MCF 10A (cell line): ENCODE data around the gene MNT. TPM values are rescaled to one million over a fixed set of nuclear protein-coding genes. Genes with fewer than 3 reads are reported as not detected.

ENCODE experiments used
- BruUV-seq: library from RNA; stranded (reverse); fragments of 400-500 nt; replicated peaks from 2 replicates; lab custom pipeline; 2021; lab: Mats Ljungman, UMichigan
- CTCF ChIA-PET: fragments of 300-600 bp; sonication (Branson Sonifier 250); formaldehyde crosslinking; extraction: SDS; loops from one replicate; lab custom pipeline; 2021; ENCODE audit warnings: antibody characterized with exemption, inconsistent platforms; lab: Yijun Ruan, JAX
- POLR2A ChIA-PET: fragments of 300-600, 350-650 bp; sonication (Branson Sonifier 250); formaldehyde crosslinking; extraction: SDS; loops from one replicate; lab custom pipeline; 2020; ENCODE audit warnings: antibody characterized with exemption, inconsistent platforms; lab: Yijun Ruan, JAX
- DNase-seq: peaks from one replicate; pipeline ENCODE4 v3.0.0-alpha.2; 2018; ENCODE audit not compliant: unreplicated experiment
- H3K27ac Mint-ChIP-seq: one replicate; pipeline ENCODE4 v1.8.0; 2022; ENCODE audit warnings: mild to moderate bottlenecking, low read depth, mixed read lengths; ENCODE audit not compliant: unreplicated experiment
- H3K27me3 Mint-ChIP-seq: one replicate; pipeline ENCODE4 v1.8.0; 2022; ENCODE audit warnings: mixed read lengths; ENCODE audit not compliant: insufficient read depth, unreplicated experiment
- H3K36me3 Mint-ChIP-seq: one replicate; pipeline ENCODE4 v1.8.0; 2022; ENCODE audit warnings: mild to moderate bottlenecking, moderate library complexity, mixed read lengths; ENCODE audit not compliant: insufficient read depth, unreplicated experiment
- H3K4me1 Mint-ChIP-seq: one replicate; pipeline ENCODE4 v1.8.0; 2022; ENCODE audit warnings: mixed read lengths; ENCODE audit not compliant: insufficient read depth, unreplicated experiment
- H3K4me3 Mint-ChIP-seq: one replicate; pipeline ENCODE4 v1.8.0; 2022; ENCODE audit warnings: mild to moderate bottlenecking, moderate library complexity, mixed read lengths; ENCODE audit not compliant: unreplicated experiment
- H3K9me3 Mint-ChIP-seq: one replicate; pipeline ENCODE4 v1.8.0; 2022; ENCODE audit warnings: mixed read lengths; ENCODE audit not compliant: unreplicated experiment
- CTCF ChIP-seq: fragments of 200-600 bp; IDR thresholded peaks from one replicate; pipeline ENCODE4 v1.8.0; 2022; ENCODE audit warnings: antibody characterized with exemption, mild to moderate bottlenecking; ENCODE audit not compliant: unreplicated experiment
- intact Hi-C: fragments of 100-400 bp; cut with micrococcal nuclease; formaldehyde crosslinking; loops from 2 replicates; pipeline ENCODE4 v1.14.1; 2022
- total RNA-seq: library from RNA; stranded (reverse); gene quantifications from 2 replicates; pipeline ENCODE4 v1.2.3, GENCODE V29; 2022

Gene MNT
- total RNA-seq, 1 experiment from 2014 or later: 25.5 TPM

DNA sequence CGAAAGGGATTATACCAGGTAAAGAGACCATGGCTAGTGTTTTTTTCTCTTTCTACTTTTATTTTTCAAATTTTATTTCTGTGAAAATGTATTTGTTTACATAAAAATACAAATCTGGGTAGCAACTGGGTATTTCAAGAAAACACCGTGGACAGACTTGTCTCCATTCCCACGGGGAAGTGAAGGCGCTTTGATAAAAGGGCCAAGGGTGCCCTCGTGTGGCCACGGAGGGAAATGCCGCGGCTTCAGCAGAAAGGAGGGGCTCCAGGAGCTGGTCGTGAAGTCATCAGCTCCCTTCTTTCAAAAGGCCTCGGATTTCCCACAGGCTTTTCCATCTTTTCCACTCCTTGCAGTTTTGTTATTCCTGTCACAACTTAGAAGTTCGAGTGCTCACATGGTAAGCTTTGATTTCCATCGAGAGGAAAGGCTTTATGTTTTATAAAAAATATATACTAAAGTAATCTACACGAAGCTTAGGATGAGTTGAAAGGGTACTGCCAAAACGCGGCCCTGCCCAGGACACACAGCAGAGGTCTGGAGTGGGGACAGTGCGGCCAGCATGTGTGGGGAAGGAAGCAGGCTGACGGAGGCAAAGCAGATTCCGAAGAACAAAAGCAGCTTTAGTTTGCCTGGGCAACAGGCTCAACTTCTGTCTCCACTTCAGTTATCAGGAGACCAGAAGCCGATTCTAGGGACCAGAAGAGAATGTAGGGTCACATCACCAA is 15.3 kb upstream of the MNT start:
- no peaks in the 10 kb centered on the region for H3K9me3 Mint-ChIP-seq

GRCh38 chr17:2415081-2415480 is 14.2 kb upstream of the MNT start:
- intact Hi-C loops: no loop called here
- H3K27ac Mint-ChIP-seq: no peak overlapping the region
- no peaks in the 10 kb centered on the region for H3K27me3 Mint-ChIP-seq
- TF ChIP-seq CTCF: no peak
- CTCF ChIA-PET: interaction anchor here (0.5 to 14.4 kb wide), 14 partner anchors 8 to 76 kb away, joined by 4 to 309 read pairs (median 7); no protein-coding TSS in a partner anchor
- no peak overlapping the region for H3K4me3 Mint-ChIP-seq
- BruUV-seq: no TSS peak
- no peaks in the 10 kb centered on the region for H3K4me1 Mint-ChIP-seq
- no peaks in the 10 kb centered on the region for H3K9me3 Mint-ChIP-seq
- peaks cover 26% of the 10 kb centered on the region for H3K36me3 Mint-ChIP-seq
- POLR2A ChIA-PET: interaction anchor here (1.2 to 3.8 kb wide), 9 partner anchors 9 to 164 kb away, joined by 3 to 61 read pairs (median 11); partner anchors contain the start of genes MNT, SGSM2, SMG6 and SRR
- no peak for DNase-seq

More for the DNA sequence above, 15.3 kb upstream of the MNT start:
- TF ChIP-seq CTCF: peak; percentile 96
- H3K4me1 Mint-ChIP-seq: no peaks in the 10 kb centered on the region
- no TSS peak for BruUV-seq
- POLR2A ChIA-PET: interaction anchor here (0.7 to 3.8 kb wide), 15 partner anchors 10 to 443 kb away, joined by 3 to 61 read pairs (median 6); partner anchors contain the start of genes METTL16, MNT, SGSM2 and SMG6
- H3K4me3 Mint-ChIP-seq: no peak overlapping the region
- H3K27ac Mint-ChIP-seq: no peak overlapping the region
- intact Hi-C loops: loop anchor here (1.0 to 2.0 kb wide), 3 partner anchors 15 to 177 kb away; partner anchors contain the start of genes MNT and PAFAH1B1
- DNase-seq: peak; percentile 85
- H3K36me3 Mint-ChIP-seq: peaks cover 35% of the 10 kb centered on the region
- H3K27me3 Mint-ChIP-seq: no peaks in the 10 kb centered on the region
- CTCF ChIA-PET: interaction anchor here (0.8 to 14.4 kb wide), 23 partner anchors 9 to 597 kb away, joined by 3 to 309 read pairs (median 6); no protein-coding TSS in a partner anchor

- CTCF ChIA-PET: interaction anchor here (0.5 to 14.4 kb wide), 2 partner anchors 11 to 32 kb away, joined by 7 to 309 read pairs; no protein-coding TSS in a partner anchor
- intact Hi-C loops: no loop called here
Observed at GRCh38 chr17:2414446-2415064, 13.7 kb upstream of the MNT start.

More at GRCh38 chr17:2414446-2415064, 13.7 kb upstream of the MNT start:
- Mint-ChIP-seq H3K27ac (no peak overlapping the region), H3K36me3 (peaks cover 22% of the 10 kb centered on the region), H3K9me3 (no peaks in the 10 kb centered on the region), H3K4me3 (no peak overlapping the region), H3K4me1 (no peaks in the 10 kb centered on the region), H3K27me3 (no peaks in the 10 kb centered on the region)
- no peak for TF ChIP-seq CTCF
- POLR2A ChIA-PET: interaction anchor here (1.1 to 2.2 kb wide), 2 partner anchors 23 to 34 kb away, joined by 3 to 11 read pairs; no protein-coding TSS in a partner anchor
- no peak for DNase-seq
- BruUV-seq: no TSS peak
